OCI-LY1 (cell line): ENCODE results near the gene DCDC2B.

Experiments
- CTCF ChIP-seq: fragments of 200-600 bp; sonication (generic), shearing (Covaris generic); IDR thresholded peaks from 2 replicates; pipeline ENCODE4 v1.5.1; 2017; ENCODE audit warnings: mild to moderate bottlenecking, antibody characterized with exemption, low read length, moderate library complexity, mixed read lengths
- EZH2 ChIP-seq: fragments of 200-600 bp; sonication (generic), shearing (Covaris generic); IDR thresholded peaks from 2 replicates; pipeline ENCODE4 v1.8.0; 2017; ENCODE audit warnings: borderline replicate concordance, mixed run types, mild to moderate bottlenecking, antibody characterized with exemption, low read length, moderate library complexity, mixed read lengths

- no peak; the same call in 1 of the 2 replicates for TF ChIP-seq CTCF
- TF ChIP-seq EZH2, result no peak
Observed at GRCh38 chr1:32201011-32201855, 7.7 kb upstream of the DCDC2B start.
